GM12873 (cell line): Measurements from ENCODE around the gene TUBA1A.

ENCODE experiments used
- TF ChIP-seq, protein P1 (sequence below): IDR thresholded peaks from 2 replicates; pipeline ENCODE4 v1.5.1; 2012; ENCODE audit warnings: low read depth, mild to moderate bottlenecking, moderate library complexity, low read length, control low read depth; ENCODE audit not compliant: insufficient read depth; ENCODE audit errors: missing control alignments

The TUBA1A gene

DNA sequence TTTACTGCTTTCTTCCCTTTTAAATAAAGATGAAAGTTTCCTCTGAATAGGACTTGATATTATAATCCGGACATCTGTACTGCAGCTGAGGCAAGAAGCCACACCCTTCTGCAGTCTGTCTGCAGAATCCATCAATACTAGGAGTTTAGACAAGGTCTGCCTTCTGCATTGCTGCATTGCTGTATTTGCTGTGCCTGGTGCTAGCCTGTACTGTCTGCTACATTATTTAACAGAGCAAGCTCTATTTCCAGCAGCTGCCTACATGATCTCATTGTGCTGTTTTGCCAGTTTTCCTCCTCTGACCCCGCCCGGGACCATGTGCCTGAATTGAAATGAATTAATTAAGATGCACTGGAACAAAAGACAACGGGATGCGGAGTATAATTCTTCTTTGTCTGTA, 1.7 kb downstream of the TUBA1A start:
- TF ChIP-seq, protein P1, sequence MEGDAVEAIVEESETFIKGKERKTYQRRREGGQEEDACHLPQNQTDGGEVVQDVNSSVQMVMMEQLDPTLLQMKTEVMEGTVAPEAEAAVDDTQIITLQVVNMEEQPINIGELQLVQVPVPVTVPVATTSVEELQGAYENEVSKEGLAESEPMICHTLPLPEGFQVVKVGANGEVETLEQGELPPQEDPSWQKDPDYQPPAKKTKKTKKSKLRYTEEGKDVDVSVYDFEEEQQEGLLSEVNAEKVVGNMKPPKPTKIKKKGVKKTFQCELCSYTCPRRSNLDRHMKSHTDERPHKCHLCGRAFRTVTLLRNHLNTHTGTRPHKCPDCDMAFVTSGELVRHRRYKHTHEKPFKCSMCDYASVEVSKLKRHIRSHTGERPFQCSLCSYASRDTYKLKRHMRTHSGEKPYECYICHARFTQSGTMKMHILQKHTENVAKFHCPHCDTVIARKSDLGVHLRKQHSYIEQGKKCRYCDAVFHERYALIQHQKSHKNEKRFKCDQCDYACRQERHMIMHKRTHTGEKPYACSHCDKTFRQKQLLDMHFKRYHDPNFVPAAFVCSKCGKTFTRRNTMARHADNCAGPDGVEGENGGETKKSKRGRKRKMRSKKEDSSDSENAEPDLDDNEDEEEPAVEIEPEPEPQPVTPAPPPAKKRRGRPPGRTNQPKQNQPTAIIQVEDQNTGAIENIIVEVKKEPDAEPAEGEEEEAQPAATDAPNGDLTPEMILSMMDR, result no peak

DNA sequence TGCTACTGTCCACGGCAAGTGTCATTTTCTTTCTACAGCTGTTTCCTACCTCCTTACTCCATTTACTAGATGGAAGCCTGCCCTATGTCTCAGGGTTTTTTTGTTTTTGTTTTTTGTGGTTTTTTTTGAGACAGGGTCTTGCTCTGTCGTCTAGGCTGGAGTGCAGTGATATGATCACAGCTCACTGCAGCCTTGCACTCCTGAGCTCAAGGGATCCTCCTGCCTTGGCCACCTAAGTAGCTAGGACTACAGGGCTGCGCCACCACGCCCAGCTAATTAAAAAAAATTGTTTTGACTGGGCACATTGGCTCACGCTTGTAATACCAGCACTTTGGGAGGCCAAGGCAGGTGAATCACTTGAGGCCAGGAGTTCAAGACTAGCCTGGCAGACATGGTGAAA, 14.7 kb downstream of the TUBA1A start:
- TF ChIP-seq, protein P1, result no peak

DNA sequence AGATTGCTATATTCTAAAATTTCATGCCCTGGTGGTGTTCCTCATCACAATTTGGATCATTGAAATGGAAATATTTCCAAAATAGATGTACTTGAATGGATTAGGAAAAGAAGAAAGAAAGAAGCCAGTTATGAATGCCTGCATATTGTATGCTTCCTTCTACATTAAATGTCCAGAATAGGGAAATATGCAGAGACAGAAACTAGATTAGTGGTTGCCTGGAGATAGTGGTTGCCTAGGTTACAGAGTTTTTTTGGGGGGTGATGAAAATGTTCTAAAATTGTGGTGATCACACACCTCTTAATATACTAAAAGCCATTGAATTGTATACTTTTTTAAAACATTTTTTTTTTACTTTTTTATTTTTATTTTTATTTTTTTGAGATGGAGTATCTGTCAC, 18.0 kb downstream of the TUBA1A start:
- TF ChIP-seq, protein P1, result no peak

DNA sequence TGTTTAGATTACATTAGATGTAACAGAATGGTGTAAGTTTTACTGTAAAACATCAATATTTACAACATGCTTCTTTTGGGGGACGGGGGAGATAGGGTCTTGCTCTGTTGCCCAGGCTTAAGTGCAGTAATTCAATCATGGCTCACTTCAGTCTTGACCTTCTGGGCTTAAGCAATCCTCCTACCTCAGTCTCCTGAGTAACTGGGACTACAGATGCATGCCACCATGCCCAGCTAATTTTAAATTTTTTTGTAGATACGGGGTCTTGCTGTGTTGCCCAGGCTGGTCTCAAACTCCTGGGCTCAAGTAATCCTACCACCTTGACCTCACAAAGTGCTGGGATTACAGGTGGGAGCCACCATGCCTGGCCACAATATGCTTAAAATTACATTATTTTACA, 23.8 kb downstream of the TUBA1A start:
- TF ChIP-seq, protein P1, result no peak

DNA sequence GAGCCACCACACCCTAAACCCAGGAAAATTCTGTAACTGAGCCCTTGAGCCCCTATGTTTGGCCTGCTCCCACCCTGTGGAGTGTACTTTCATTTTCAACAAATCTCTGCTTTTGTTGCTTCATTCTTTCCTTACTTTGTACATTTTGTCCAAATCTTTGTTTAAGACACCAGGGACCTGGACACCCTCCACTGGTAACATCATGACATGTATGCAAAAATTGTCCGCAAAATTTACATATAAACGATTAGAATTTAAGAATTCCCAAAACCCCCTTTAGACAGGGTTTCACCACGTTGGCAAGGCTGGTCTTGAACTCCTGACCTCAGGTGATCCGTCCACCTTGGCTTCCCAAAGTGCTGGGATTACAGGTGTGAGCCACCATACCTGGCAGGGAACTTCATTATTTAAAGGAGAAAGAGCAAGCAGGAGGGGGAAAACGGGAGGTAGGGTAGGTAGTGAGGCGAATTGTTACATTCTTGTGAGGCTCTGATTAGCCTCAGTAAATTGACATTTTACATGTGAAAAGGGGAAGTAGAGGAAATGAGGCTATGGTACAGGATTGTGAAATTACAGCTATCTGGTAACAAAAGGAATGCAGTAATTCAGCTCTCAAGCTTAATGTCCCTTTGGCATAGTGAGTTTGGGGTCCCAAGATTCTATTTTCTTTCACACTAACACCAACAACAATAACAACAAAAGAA, 27.6 kb downstream of the TUBA1A start:
- TF ChIP-seq, protein P1, result no peak

DNA sequence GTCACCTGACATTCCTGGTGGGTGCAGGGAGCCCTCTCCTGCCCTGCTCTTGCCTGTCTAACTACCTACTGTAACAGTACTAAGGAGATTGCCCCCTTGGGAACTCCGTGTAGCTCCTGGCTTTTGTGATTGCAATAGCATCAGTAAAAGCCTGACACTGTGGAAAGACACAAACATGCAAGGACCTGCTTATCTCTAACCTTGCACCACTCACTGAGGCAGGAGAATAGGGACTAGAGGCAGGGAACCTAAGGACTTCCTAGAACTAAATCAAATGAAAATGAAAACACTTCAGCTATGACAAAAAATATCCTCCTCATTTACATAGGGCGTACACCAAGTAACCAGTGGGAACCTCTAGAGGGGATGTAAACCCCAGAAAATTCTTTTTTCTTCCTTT, 28.5 kb downstream of the TUBA1A start:
- TF ChIP-seq, protein P1, result no peak

DNA sequence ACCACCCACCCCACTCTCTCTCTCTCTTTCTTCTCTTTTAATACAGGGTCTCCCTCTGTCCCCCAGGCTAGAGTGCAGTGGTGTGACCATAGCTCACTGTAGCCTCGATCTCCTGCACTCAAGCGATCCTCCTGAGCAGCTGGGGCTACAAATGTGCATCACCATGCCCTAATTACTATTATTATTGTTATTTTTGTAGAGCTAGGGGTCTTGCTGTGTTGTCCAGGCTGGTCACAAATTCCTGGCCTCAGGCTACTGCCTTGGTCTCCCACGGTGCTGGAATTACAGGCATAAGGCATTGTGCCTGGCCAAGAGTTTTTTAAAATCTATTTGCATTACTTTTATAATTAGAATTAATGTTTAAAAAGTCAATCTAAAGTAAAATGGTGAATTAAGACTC, 34.7 kb downstream of the TUBA1A start:
- TF ChIP-seq, protein P1, result no peak
